ENCODE measurements around the gene NT5E.
A peak's percentile ranks its signal among the peaks of the same experiment; 100 is the strongest.

The NT5E gene

DNA sequence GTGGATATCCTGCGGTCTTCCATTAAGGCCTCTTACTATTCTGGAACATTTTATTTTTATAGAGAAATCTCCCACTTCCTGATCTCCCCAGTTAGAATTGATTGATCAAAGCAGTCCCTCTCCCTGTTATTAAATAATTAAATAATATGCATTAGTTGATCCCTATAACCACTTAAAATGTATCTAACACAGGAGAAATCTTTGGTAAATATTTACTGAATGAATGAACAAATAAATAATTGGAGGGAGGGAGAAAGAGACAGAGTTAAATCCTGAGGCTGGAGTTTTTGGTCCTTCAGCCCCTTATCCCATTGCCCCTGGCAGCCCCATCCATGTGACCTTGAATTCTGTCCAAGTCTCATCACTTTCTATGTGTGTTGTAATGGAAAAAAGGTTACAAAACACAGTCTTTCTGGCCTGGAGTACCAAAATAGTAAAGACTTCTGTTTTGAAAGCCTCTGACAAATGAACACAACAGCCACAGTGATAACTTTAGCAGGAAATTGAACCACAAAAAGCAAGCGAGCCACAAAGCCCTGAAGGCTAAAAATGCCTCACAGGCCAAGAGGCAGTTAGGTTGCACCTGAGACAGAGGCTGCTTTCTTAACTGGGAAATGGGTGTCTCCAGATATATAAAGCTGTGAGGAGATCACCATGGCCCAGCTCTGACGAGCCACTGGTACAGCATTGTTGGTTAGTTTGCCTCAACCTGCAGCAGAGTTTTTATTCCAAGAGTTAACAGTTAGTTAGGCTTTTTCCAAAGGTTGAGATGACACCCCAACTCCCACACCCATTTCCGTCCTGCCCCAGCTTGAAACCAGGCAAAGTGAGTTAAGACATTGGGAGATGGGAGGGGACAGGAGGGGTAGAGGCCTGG is 11.3 kb downstream of the NT5E start:
- peak; percentile 69 for ATAC-seq
- no peaks in the 10 kb centered on the region for H3K9me3 Mint-ChIP-seq
- DNase-seq (ENCODE audit: low spot score in 2 of 2) = peak in 1 of 2 donors; percentile 65
- peak overlapping the region; percentile 65 for H3K4me3 Mint-ChIP-seq
- peak overlapping the region; percentile 97 for H3K27ac Mint-ChIP-seq
- peaks cover 10% of the 10 kb centered on the region for H3K36me3 Mint-ChIP-seq
- H3K4me1 Mint-ChIP-seq = peaks cover 91% of the 10 kb centered on the region

DNA sequence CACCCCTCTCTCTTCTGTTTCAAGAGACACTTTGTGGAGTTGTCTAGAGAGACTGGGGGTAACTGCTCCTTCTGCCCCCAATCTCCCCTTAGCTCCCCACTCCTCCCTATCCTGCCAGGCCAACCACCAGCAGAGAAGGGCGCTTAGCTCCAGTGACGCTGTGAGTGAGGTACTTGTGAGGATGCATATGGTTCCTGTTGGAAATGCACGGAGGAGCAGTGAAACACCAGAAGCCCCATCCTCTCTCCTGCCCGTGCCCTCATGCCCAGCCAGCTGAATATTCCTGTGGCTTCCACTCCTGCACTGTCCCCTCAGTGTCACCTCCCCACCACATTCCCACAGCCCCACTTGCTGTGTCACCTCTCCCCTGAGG is 11.9 kb downstream of the NT5E start:
- Mint-ChIP-seq H3K4me3 (peak overlapping the region; percentile 65), H3K9me3 (no peaks in the 10 kb centered on the region), H3K27ac (peak overlapping the region; percentile 97), H3K36me3 (peaks cover 5% of the 10 kb centered on the region), H3K4me1 (peaks cover 89% of the 10 kb centered on the region)
- DNase-seq (ENCODE audit: low spot score in 2 of 2) (no peak), ATAC-seq (no peak)

DNA sequence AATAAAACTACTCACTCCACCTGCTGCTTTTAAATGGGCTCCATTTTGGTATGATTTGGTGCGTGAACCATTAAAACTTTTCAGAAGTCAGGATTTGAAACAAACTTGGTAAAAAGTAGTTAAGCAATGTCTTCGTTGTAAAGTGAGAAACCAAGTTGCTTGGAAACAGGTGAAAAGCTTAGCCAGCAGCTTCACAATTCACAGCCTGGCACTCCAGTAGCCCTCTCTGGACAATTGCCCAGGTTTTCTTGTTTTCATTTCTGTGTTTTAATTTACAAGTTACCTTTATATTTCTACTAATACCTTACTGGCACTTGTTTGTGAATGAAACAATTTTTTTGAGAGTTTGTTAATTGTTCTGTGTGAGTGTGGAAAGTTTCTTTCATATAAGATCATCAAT is 12.8 kb downstream of the NT5E start:
- Mint-ChIP-seq H3K4me3 (peak overlapping the region; percentile 65), H3K9me3 (no peaks in the 10 kb centered on the region), H3K4me1 (peaks cover 81% of the 10 kb centered on the region), H3K27ac (peak overlapping the region; percentile 97), H3K36me3 (peaks cover 5% of the 10 kb centered on the region)
- DNase-seq (ENCODE audit: low spot score in 2 of 2) = no peak
- ATAC-seq = no peak

DNA sequence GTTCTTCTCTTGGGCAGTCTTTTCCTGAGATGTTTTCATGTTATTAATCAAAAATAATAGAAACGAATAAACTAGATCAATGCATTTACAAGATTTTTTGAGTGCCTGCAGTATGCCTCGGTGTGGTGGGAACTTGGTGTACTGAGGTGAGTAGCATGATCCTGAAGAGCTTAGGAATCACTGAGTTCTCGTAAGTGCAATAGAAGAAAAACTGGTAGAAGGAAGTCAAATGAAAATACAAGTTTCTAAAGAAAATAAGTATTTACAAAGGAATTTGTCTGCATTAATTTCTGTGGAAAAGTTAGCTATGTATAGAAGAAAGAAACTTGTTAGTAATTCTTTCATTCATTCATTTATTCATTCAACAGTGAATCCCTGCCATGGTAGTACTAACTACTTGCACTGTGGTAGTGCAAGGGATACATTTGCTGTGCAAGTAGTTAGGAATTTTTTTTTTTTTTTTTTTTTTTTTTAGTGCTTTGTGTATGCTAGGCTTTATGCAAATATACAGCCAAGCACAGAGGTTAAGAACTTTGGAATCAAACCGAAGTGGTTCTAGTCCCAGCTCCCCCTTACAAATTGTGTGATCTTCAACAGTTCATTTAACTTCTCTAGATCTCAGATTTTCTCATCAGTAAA is 13.9 kb downstream of the NT5E start:
- H3K36me3 Mint-ChIP-seq = peaks cover 5% of the 10 kb centered on the region
- no peaks in the 10 kb centered on the region for H3K9me3 Mint-ChIP-seq
- peak overlapping the region; percentile 40 for H3K4me3 Mint-ChIP-seq
- peaks cover 73% of the 10 kb centered on the region for H3K4me1 Mint-ChIP-seq
- peak overlapping the region; percentile 91 for H3K27ac Mint-ChIP-seq
- DNase-seq (ENCODE audit: low spot score in 2 of 2) = no peak
- no peak for ATAC-seq

DNA sequence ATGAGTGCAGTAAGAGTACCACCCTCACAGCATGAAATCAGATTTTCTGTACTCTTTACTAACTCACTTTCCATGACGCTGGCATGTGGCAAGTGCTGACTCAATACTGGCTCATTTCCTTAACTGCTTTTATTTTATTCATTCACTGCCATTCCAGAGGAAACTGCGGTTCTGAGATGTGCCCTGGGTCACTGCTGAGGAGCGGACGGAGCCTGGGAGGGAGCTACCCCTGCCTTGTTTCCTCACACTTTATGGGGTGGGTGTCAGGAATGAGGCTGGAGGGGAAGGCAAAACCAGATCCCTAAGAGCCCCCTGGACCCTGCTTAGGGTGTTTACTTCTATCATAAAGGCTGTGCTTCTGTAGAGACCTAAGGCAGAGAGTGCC is 14.4 kb downstream of the NT5E start:
- Mint-ChIP-seq H3K9me3 (no peaks in the 10 kb centered on the region), H3K36me3 (peaks cover 5% of the 10 kb centered on the region), H3K4me1 (peaks cover 67% of the 10 kb centered on the region), H3K4me3 (peak overlapping the region; percentile 40), H3K27ac (peak overlapping the region; percentile 91)
- DNase-seq (ENCODE audit: low spot score in 2 of 2) (peak in 1 of 2 donors; percentile 55), ATAC-seq (peak; percentile 73)

DNA sequence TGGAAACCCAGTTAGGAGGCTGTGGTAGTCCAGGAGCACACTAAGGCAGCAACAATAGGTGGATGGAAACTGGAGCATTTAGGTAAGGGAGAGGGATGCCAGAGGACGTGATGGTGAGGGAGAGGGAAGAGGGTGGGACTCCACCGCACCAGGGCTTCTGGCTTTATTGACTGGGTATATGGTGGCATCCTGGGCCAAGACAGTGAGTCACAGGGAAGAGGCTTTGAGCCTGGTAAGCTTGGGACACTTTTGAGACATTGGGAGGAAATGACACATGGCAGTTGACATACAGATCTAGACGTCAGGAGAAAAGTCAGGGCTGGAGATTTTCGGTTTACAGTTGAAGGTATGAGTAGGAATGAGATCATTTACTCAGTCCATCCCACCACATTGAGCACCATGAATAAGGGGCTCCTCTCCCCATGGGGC is 14.9 kb downstream of the NT5E start:
- Mint-ChIP-seq H3K4me3 (peak overlapping the region; percentile 40), H3K36me3 (peaks cover 5% of the 10 kb centered on the region), H3K4me1 (peaks cover 63% of the 10 kb centered on the region), H3K9me3 (no peaks in the 10 kb centered on the region), H3K27ac (peak overlapping the region; percentile 91)
- peak in 1 of 2 donors; percentile 54 for DNase-seq (ENCODE audit: low spot score in 2 of 2)
- peak; percentile 84 for ATAC-seq

DNA sequence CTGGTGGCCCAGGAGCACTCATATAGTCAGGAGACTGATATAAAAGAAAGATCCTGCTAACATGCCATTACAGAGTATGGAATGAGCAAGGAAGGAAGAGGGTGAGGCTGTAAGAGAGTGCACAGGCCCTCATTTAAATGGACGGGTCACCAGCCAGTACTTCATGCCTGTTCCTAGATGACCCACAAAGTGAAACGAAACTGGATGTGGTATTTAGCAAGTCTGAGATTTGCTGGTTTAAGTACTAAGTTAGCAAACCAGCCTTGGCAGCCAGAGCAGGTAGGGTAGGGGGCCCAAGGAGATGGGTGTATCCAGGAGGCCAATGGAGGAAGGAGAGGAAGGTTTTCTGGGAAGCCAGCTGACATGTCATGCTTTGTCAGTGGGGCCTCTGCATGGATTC is 15.9 kb downstream of the NT5E start:
- ATAC-seq = peak; percentile 2
- Mint-ChIP-seq H3K4me1 (peaks cover 58% of the 10 kb centered on the region), H3K4me3 (peak overlapping the region; percentile 40)

DNA sequence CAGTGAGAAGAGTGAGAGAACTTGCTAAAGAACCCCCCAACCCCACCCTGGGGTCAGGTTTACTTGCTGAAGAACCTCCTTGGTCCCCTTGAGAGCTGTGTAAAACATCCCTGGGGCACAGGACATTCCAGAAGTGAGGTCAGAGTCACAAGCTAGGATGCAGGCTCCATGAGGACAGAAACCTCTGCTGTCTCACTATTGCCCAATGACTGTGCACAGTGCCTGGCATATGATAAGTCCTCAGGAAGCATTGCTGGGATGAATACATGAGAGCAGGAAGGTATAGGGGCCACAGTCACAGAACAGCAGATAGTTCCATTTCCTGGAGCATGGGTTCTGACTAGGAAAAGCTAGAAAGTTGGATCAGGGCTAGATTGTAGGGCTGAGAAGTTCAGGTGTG is 18.4 kb downstream of the NT5E start:
- DNase-seq (ENCODE audit: low spot score in 2 of 2) (no peak), ATAC-seq (no peak)
- no peak overlapping the region for H3K4me3 Mint-ChIP-seq
- peaks cover 32% of the 10 kb centered on the region for H3K4me1 Mint-ChIP-seq
- H3K36me3 Mint-ChIP-seq = peaks cover 10% of the 10 kb centered on the region
- H3K27ac Mint-ChIP-seq = no peak overlapping the region
- H3K9me3 Mint-ChIP-seq = no peaks in the 10 kb centered on the region

More for the DNA sequence above, 15.9 kb downstream of the NT5E start:
- peak overlapping the region; percentile 91 for H3K27ac Mint-ChIP-seq
- H3K9me3 Mint-ChIP-seq = no peaks in the 10 kb centered on the region
- DNase-seq (ENCODE audit: low spot score in 2 of 2) = peak in 1 of 2 donors; percentile 57
- H3K36me3 Mint-ChIP-seq = peaks cover 5% of the 10 kb centered on the region

DNA sequence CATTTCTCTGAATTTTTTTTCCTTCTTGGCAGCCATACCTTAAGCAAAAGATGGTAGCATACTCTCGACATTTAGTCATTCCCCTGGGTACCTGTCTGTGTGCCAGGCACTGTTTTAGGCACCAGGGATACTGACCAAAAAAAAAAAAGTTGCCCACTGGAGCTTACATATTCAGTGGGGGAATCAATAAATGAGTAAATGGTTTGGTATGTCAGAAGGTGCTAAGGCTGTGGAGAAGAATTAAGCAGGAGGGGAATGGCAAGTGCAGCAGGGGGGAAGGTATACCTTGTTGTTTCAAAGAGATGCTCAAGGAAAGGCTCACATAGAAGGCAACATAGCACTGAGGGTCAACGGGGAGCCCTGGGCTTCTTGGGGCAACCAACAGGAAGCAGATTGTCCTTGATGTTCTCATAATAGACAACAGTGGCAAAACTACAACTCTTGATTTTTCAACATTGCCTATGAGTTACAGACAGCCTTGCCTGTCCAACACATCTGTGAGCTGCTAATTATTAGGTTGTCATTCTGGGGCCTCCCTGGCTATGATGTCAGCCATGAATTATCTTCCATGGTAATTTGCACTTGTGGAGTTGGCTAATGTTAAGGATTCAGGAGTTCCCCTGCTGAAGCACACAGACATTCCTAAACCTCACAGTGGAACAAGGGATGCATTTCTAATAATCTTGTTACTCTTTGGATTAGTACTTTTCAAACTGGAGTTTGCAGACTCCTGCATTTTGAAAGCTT is 19.6 kb downstream of the NT5E start:
- Mint-ChIP-seq H3K9me3 (no peaks in the 10 kb centered on the region), H3K4me1 (peaks cover 21% of the 10 kb centered on the region), H3K36me3 (peaks cover 5% of the 10 kb centered on the region), H3K27ac (no peak overlapping the region), H3K4me3 (no peak overlapping the region)
- ATAC-seq = no peak
- DNase-seq (ENCODE audit: low spot score in 2 of 2) = no peak

DNA sequence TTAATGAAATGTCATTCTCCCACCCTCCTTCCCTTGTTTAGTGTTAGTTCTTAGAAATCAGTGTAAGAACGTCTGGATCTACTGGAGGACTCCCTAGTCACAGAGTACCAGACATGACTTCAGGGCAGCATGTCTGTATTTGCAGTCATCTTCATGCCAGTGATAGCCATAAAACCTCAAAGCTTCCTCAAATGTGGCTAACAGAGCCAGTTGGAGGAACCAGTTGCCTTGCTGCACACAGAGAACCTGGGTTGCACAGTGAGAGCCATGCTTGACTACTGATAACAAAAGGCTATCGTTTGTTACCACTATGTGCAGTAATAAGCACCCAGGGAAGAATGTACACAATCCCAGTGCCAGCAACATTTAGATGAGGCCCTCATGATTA is 20.1 kb downstream of the NT5E start:
- H3K9me3 Mint-ChIP-seq = no peaks in the 10 kb centered on the region
- DNase-seq (ENCODE audit: low spot score in 2 of 2) (no peak), ATAC-seq (no peak)
- peaks cover 5% of the 10 kb centered on the region for H3K36me3 Mint-ChIP-seq
- H3K4me1 Mint-ChIP-seq = peaks cover 15% of the 10 kb centered on the region
- H3K4me3 Mint-ChIP-seq = no peak overlapping the region
- no peak overlapping the region for H3K27ac Mint-ChIP-seq

DNA sequence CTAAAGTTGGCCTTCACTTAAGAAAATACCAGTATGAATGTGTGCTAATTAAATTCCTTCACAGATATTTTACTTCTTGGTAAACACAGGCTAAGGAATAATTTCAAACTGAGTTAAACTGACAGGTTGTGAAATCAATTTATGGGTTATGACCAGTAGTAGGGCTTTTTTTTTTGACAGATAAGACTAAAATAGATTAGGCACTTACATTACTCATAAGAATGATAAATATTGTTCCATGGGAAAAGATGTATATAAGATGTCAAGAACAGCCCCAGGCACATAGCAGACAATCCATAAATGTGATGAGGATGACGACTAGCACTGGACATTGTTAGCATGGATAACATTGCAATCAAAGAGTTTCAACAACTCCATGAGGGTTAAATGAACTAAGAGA is 22.9 kb downstream of the NT5E start:
- H3K4me1 Mint-ChIP-seq = no peaks in the 10 kb centered on the region
- ATAC-seq (no peak), DNase-seq (ENCODE audit: low spot score in 2 of 2) (no peak)
- H3K9me3 Mint-ChIP-seq = no peaks in the 10 kb centered on the region
- peaks cover 5% of the 10 kb centered on the region for H3K36me3 Mint-ChIP-seq
- H3K27ac Mint-ChIP-seq = no peak overlapping the region
- no peak overlapping the region for H3K4me3 Mint-ChIP-seq

DNA sequence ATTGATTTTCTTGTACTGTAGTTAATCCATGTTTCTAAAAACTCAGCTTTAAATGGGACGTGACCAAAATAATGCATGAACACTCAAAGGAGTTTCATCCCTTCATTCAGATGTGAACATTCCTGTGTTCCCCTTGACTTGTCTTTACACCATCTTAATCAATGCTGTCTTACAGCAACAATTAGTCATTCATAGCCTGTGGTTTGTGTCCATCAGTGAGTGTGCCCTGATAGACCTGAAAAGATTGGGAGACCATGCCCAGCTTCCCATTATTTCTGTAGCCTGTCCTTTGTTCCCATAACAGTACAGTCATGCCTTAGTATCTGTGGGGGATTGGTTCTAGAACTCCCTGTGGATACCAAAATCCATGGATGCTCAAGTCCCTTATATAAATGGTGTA is 23.9 kb downstream of the NT5E start:
- no peaks in the 10 kb centered on the region for H3K4me1 Mint-ChIP-seq
- no peak overlapping the region for H3K27ac Mint-ChIP-seq
- ATAC-seq = no peak
- H3K36me3 Mint-ChIP-seq = peaks cover 5% of the 10 kb centered on the region
- no peak for DNase-seq (ENCODE audit: low spot score in 2 of 2)
- H3K9me3 Mint-ChIP-seq = no peaks in the 10 kb centered on the region
- H3K4me3 Mint-ChIP-seq = no peak overlapping the region

DNA sequence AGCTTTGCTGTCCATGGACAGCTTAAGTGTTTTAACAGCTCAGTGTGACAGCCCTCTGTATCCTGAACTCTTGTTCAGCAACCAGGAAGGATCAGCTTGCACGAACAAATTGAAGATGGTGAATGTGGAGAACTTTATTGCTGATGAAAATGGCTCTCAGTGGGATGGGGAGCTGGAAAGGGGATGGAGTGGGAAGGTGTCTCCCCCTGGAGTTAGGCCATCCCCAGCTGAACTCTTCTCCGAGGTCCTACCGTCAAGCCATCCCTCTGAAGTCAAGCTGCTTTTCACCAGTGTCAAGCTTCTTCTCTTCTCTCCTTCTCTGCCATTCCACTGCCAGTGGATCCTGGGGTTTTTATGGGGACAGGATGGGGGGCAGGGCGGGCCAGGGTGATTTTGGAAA is 26.6 kb downstream of the NT5E start:
- DNase-seq (ENCODE audit: low spot score in 2 of 2) = no peak
- Mint-ChIP-seq H3K4me3 (no peak overlapping the region), H3K27ac (no peak overlapping the region), H3K9me3 (no peaks in the 10 kb centered on the region), H3K36me3 (peaks cover 5% of the 10 kb centered on the region), H3K4me1 (no peaks in the 10 kb centered on the region)
- no peak for ATAC-seq

DNA sequence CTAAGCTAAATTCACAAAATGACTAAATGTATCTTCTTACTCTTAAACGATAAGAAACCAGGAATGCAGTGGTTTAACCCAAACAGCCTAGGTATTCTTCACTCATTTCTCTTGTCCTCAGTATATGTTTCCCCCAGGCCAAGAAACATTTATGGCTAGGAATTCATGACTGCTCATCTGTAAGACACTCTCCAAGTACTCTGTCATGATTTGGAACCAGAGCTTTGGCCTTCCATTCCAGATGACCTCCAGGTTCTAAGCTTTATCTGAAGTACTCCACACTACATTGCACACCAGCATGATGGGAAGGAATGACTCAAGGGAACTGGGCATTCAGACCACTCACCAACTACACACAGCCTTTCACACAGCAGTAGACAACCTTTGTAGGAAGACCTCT is 29.3 kb downstream of the NT5E start:
- Mint-ChIP-seq H3K4me1 (peaks cover 14% of the 10 kb centered on the region), H3K4me3 (no peak overlapping the region), H3K27ac (no peak overlapping the region), H3K36me3 (peaks cover 5% of the 10 kb centered on the region), H3K9me3 (no peaks in the 10 kb centered on the region)
- ATAC-seq (no peak), DNase-seq (ENCODE audit: low spot score in 2 of 2) (no peak)

DNA sequence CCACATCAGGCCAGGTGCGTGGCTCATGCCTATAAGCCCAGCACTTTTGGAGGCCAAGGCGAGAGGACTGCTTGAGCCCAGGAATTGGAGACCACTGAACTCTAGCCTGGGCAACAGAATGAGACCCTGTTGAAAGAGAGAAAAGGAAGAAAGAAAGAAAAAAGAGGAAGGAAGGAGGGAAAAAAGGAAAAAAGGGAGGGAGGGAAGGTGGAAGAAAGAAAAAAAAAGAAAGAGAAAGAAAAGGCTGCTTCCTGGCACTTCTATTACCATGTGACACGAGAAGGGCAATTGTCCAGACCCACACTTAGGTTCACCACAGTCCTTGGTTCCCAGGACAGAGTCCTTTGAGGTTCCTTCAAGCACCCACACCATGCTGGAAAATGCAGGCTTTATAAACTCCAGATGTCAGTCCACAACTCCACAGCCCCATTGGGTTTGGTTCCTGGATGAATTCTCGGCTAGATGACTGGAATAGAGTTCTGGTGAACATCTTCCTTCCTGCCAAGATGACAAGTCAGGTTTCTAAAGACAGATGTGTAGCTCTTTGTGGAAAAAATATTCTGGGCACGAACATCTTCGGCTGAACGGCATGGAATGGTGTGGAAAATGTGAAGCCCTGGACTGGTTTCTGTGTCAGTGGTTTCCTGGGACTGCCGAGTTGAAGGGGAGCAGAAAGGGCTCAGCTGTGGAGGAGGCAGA is 32.5 kb downstream of the NT5E start:
- DNase-seq (ENCODE audit: low spot score in 2 of 2) = no peak
- Mint-ChIP-seq H3K4me3 (no peak overlapping the region), H3K36me3 (peaks cover 5% of the 10 kb centered on the region), H3K9me3 (no peaks in the 10 kb centered on the region), H3K4me1 (peaks cover 14% of the 10 kb centered on the region), H3K27ac (no peak overlapping the region)
- no peak for ATAC-seq

All from stimulated activated effector memory CD8-positive, alpha-beta T cell treated with anti-CD3 and anti-CD28 coated beads, Interleukin-12 subunit alpha, Interleukin-12 subunit beta, amount 100 ng/mL, for 72 hours (primary cell).